ENCODE results near the gene BEST2. TPM values are rescaled to one million over a fixed set of nuclear protein-coding genes. Genes with fewer than 3 reads are reported as not detected.

BEST2 gene
- total RNA-seq, 1 experiment from 2014 or later, result 0.10 TPM

- Histone ChIP-seq H3K27me3 (ENCODE audit: insufficient read depth, low read length) (no peaks in the 10 kb centered on the region), H3K4me1 (ENCODE audit: control insufficient read depth in 1 of 2, insufficient read depth in 2 of 2, low read length in 2 of 2) (peaks cover 7 to 24% of the 10 kb centered on the region in 2 experiments), H4K20me1 (ENCODE audit: insufficient read depth) (peaks cover 7% of the 10 kb centered on the region; the same call in 1 of the 2 replicates), H3K27ac (ENCODE audit: low read depth, low read length) (no peak overlapping the region), H3K9ac (ENCODE audit: low read length) (no peak overlapping the region), H3K9me2 (ENCODE audit: insufficient read depth) (no peaks in the 10 kb centered on the region), H3K9me3 (ENCODE audit: control insufficient read depth in 1 of 2, insufficient read depth in 1 of 2, low read depth in 1 of 2, low read length in 2 of 2) (no peaks in the 10 kb centered on the region), H3K79me2 (ENCODE audit: insufficient read depth, low read length) (peaks cover 44% of the 10 kb centered on the region), H2AFZ (ENCODE audit: low read depth, low read length, poor library complexity, severe bottlenecking) (no peak overlapping the region), H3K4me2 (ENCODE audit: low read length) (no peak overlapping the region), H3K36me3 (ENCODE audit: control insufficient read depth in 1 of 2, insufficient read depth in 2 of 2, low read length in 2 of 2) (peaks cover 33 to 34% of the 10 kb centered on the region in 2 experiments), H3K4me3 (replicated peaks in 1 of 2; ENCODE audit: low read depth in 1 of 2, low read length in 2 of 2) (no peak overlapping the region)
- ChIA-PET POLR2A (interaction anchor here (0.7 kb wide), 1 partner anchor 31 kb away, joined by 3 read pairs; no protein-coding TSS in a partner anchor), CTCF (interaction anchor here (1.6 kb wide), 1 partner anchor 28 kb away, joined by 3 read pairs; no protein-coding TSS in a partner anchor), RAD21 (ENCODE audit: low non-redundant PET in 1 of 2, low total read pairs in 2 of 2, uncharacterized antibody in 2 of 2, unreplicated experiment in 2 of 2) (no interaction called here)
- TF ChIP-seq CEBPB (IDR thresholded peaks at IDR 0.05; ENCODE audit: low read depth) (no peak), EZH2 (IDR thresholded peaks at IDR 0.05) (no peak), POLR2A (IDR thresholded peaks at IDR 0.05; ENCODE audit: borderline replicate concordance, extremely low read depth, insufficient read depth, insufficient read length) (no peak), ZNF274 (IDR thresholded peaks at IDR 0.05; ENCODE audit: low read depth, low read length) (no peak), RAD21 (IDR thresholded peaks at IDR 0.05; ENCODE audit: low read depth) (no peak), REST (IDR thresholded peaks at IDR 0.05; ENCODE audit: low read depth) (no peak), FOSL1 (IDR thresholded peaks at IDR 0.05; ENCODE audit: low read depth) (no peak), EGR1 (IDR thresholded peaks at IDR 0.05; ENCODE audit: low read depth) (no peak), ZFX (IDR thresholded peaks at IDR 0.05) (no peak), SIN3A (IDR thresholded peaks at IDR 0.05; ENCODE audit: low read depth) (no peak), JUND (IDR thresholded peaks at IDR 0.05) (no peak), TCF7L2 (IDR thresholded peaks at IDR 0.05; ENCODE audit: borderline replicate concordance, extremely low read depth, insufficient read depth, insufficient read length) (no peak), ELF1 (IDR thresholded peaks at IDR 0.05; ENCODE audit: borderline replicate concordance, low read depth) (no peak)
- TF ChIP-seq, protein P1, sequence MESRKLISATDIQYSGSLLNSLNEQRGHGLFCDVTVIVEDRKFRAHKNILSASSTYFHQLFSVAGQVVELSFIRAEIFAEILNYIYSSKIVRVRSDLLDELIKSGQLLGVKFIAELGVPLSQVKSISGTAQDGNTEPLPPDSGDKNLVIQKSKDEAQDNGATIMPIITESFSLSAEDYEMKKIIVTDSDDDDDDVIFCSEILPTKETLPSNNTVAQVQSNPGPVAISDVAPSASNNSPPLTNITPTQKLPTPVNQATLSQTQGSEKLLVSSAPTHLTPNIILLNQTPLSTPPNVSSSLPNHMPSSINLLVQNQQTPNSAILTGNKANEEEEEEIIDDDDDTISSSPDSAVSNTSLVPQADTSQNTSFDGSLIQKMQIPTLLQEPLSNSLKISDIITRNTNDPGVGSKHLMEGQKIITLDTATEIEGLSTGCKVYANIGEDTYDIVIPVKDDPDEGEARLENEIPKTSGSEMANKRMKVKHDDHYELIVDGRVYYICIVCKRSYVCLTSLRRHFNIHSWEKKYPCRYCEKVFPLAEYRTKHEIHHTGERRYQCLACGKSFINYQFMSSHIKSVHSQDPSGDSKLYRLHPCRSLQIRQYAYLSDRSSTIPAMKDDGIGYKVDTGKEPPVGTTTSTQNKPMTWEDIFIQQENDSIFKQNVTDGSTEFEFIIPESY (IDR thresholded peaks at IDR 0.05; ENCODE audit: extremely low read depth, insufficient replicate concordance, low read length), result no peak
- TF ChIP-seq, protein P2, sequence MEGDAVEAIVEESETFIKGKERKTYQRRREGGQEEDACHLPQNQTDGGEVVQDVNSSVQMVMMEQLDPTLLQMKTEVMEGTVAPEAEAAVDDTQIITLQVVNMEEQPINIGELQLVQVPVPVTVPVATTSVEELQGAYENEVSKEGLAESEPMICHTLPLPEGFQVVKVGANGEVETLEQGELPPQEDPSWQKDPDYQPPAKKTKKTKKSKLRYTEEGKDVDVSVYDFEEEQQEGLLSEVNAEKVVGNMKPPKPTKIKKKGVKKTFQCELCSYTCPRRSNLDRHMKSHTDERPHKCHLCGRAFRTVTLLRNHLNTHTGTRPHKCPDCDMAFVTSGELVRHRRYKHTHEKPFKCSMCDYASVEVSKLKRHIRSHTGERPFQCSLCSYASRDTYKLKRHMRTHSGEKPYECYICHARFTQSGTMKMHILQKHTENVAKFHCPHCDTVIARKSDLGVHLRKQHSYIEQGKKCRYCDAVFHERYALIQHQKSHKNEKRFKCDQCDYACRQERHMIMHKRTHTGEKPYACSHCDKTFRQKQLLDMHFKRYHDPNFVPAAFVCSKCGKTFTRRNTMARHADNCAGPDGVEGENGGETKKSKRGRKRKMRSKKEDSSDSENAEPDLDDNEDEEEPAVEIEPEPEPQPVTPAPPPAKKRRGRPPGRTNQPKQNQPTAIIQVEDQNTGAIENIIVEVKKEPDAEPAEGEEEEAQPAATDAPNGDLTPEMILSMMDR (IDR thresholded peaks at IDR 0.05 in 2 of 3, conservative IDR thresholded peaks at IDR 0.05 in 1 of 3; ENCODE audit: borderline replicate concordance in 1 of 3, insufficient read depth in 1 of 3, low read depth in 2 of 3, low read length in 2 of 3), result no peak
- DNase-seq (ENCODE audit: low read depth, low spot score), result no peak
- ATAC-seq, result no peak
- no TSS peak for BruUV-seq (replicated peaks)
- intact Hi-C loops (cut with micrococcal nuclease), result no loop called here
Measured at GRCh38 chr19:12727745-12728433, 23.7 kb upstream of the BEST2 start.

Data from HCT116 (cell line).